HEK293 (cell line): ENCODE data around the gene GLB1L.

Experiments
- CTCF ChIA-PET: fragments of 350-600 bp; formaldehyde crosslinking; extraction: SDS; loops from one replicate; lab custom pipeline; 2021; ENCODE audit warnings: antibody characterized with exemption; lab: Yijun Ruan, JAX
- POLR2A ChIA-PET: fragments of 300-600 bp; formaldehyde crosslinking; extraction: SDS; loops from one replicate; lab custom pipeline; 2020; ENCODE audit warnings: antibody characterized with exemption, inconsistent platforms; lab: Yijun Ruan, JAX
- H3K27ac ChIP-seq: fragments of 200-500 bp; sonication (Bioruptor generic); 2 replicates; pipeline ENCODE4 v1.5.1; 2014; ENCODE audit warnings: low read depth, low read length, control low read depth, inconsistent platforms; ENCODE audit errors: extremely low read depth
- H3K36me3 ChIP-seq, 2 experiments: fragments of 200-500 bp in 1 of 2; sonication (Bioruptor generic) in 1 of 2; 1 replicate in 1 of 2; 2 replicates in 1 of 2; pipeline ENCODE4 v1.5.1; 2014 to 2017; ENCODE audit warnings: inconsistent platforms in 2 of 2, low read length in 2 of 2; ENCODE audit not compliant: control insufficient read depth in 2 of 2, insufficient read depth in 1 of 2
- H3K4me1 ChIP-seq: fragments of 200-500 bp; sonication (Bioruptor generic); 2 replicates; pipeline ENCODE4 v1.5.1; 2014; ENCODE audit warnings: mild to moderate bottlenecking, low read length, inconsistent platforms; ENCODE audit not compliant: control insufficient read depth, insufficient read depth
- H3K4me3 ChIP-seq: 2 replicates; pipeline ENCODE4 v1.5.1; 2011; ENCODE audit warnings: low read depth, mild to moderate bottlenecking, control low read depth, low read length, moderate library complexity
- H3K9me3 ChIP-seq: fragments of 200-500 bp; sonication (Bioruptor generic); 2 replicates; pipeline ENCODE4 v1.5.1; 2014; ENCODE audit warnings: low read depth, low read length, inconsistent platforms; ENCODE audit not compliant: control insufficient read depth, insufficient read depth
- BCL6B ChIP-seq: fragments of 450-650 bp; formaldehyde crosslinking; IDR thresholded peaks from 2 replicates; pipeline ENCODE4 v1.5.1; 2017; ENCODE audit warnings: missing biosample characterization, missing genetic modification characterization
- GLI2 ChIP-seq: fragments of 450-650 bp; formaldehyde crosslinking; IDR thresholded peaks from 2 replicates; pipeline ENCODE4; 2017; ENCODE audit warnings: missing biosample characterization, missing genetic modification characterization, low read depth, borderline replicate concordance
- OVOL3 ChIP-seq: fragments of 450-650 bp; formaldehyde crosslinking; IDR thresholded peaks from 2 replicates; pipeline ENCODE4 v1.5.1; 2016; ENCODE audit warnings: missing biosample characterization, missing genetic modification characterization
- PRDM1 ChIP-seq: fragments of 450-650 bp; formaldehyde crosslinking; IDR thresholded peaks from 2 replicates; pipeline ENCODE4; 2016; ENCODE audit warnings: missing biosample characterization, missing genetic modification characterization
- PRDM4 ChIP-seq: fragments of 450-650 bp; formaldehyde crosslinking; IDR thresholded peaks from 2 replicates; pipeline ENCODE4 v1.5.1; 2017; ENCODE audit warnings: missing biosample characterization, missing genetic modification characterization
- ZNF132 ChIP-seq: fragments of 450-650 bp; formaldehyde crosslinking; IDR thresholded peaks from 2 replicates; pipeline ENCODE4 v1.5.1; 2017; ENCODE audit warnings: missing biosample characterization, missing genetic modification characterization, borderline replicate concordance
- ZNF19 ChIP-seq: fragments of 450-650 bp; formaldehyde crosslinking; IDR thresholded peaks from 2 replicates; pipeline ENCODE4; 2016; ENCODE audit warnings: missing biosample characterization, missing genetic modification characterization, low read depth
- ZNF211 ChIP-seq: fragments of 450-650 bp; formaldehyde crosslinking; IDR thresholded peaks from 2 replicates; pipeline ENCODE4 v1.5.1; 2016; ENCODE audit warnings: low read depth, missing biosample characterization, missing genetic modification characterization
- ZNF302 ChIP-seq: fragments of 450-650 bp; formaldehyde crosslinking; IDR thresholded peaks from 2 replicates; pipeline ENCODE4 v1.5.1; 2016; ENCODE audit warnings: missing biosample characterization, missing genetic modification characterization, low read depth
- ZNF394 ChIP-seq: fragments of 450-650 bp; formaldehyde crosslinking; IDR thresholded peaks from 2 replicates; pipeline ENCODE4 v1.5.1; 2016; ENCODE audit warnings: missing biosample characterization, missing genetic modification characterization, mild to moderate bottlenecking, moderate library complexity, borderline replicate concordance
- ZNF48 ChIP-seq: fragments of 450-650 bp; formaldehyde crosslinking; IDR thresholded peaks from 2 replicates; pipeline ENCODE4 v1.5.1; 2016; ENCODE audit warnings: missing biosample characterization, missing genetic modification characterization
- ZNF521 ChIP-seq: fragments of 450-650 bp; formaldehyde crosslinking; IDR thresholded peaks from 2 replicates; pipeline ENCODE4 v1.5.1; 2017; ENCODE audit warnings: missing biosample characterization, mild to moderate bottlenecking, missing genetic modification characterization
- ZNF529 ChIP-seq: fragments of 450-650 bp; formaldehyde crosslinking; IDR thresholded peaks from 2 replicates; pipeline ENCODE4 v1.5.1; 2017; ENCODE audit warnings: missing genetic modification characterization, missing biosample characterization; ENCODE audit not compliant: insufficient replicate concordance
- ZNF561 ChIP-seq: fragments of 450-650 bp; IDR thresholded peaks from 2 replicates; pipeline ENCODE4 v1.5.1; 2018; ENCODE audit warnings: missing biosample characterization, missing genetic modification characterization, borderline replicate concordance
- ZNF610 ChIP-seq: fragments of 450-650 bp; formaldehyde crosslinking; IDR thresholded peaks from 2 replicates; pipeline ENCODE4 v1.5.1; 2016; ENCODE audit warnings: missing biosample characterization, missing genetic modification characterization, borderline replicate concordance
- ZNF626 ChIP-seq: fragments of 450-650 bp; sonication (Bioruptor Pico); formaldehyde crosslinking; IDR thresholded peaks from 2 replicates; pipeline ENCODE4 v1.5.1; 2018; ENCODE audit warnings: missing biosample characterization, missing genetic modification characterization, inconsistent platforms
- ZNF664 ChIP-seq: fragments of 450-650 bp; formaldehyde crosslinking; IDR thresholded peaks from 2 replicates; pipeline ENCODE4 v1.5.1; 2016; ENCODE audit warnings: missing biosample characterization, missing genetic modification characterization
- ZSCAN18 ChIP-seq: fragments of 450-650 bp; formaldehyde crosslinking; IDR thresholded peaks from 2 replicates; pipeline ENCODE4 v1.5.1; 2016; ENCODE audit warnings: missing biosample characterization, missing genetic modification characterization

Gene GLB1L

GRCh38 chr2:219284501-219285372 lies 39.5 kb upstream of the GLB1L start:
- H3K4me1 ChIP-seq = no peaks in the 10 kb centered on the region
- POLR2A ChIA-PET = no interaction called here
- no peak for TF ChIP-seq GLI2
- TF ChIP-seq ZNF48 = no peak
- no peak overlapping the region for H3K4me3 ChIP-seq
- peaks cover 0 to 64% of the 10 kb centered on the region in 2 experiments; a peak in 1 of 3 replicates for H3K36me3 ChIP-seq
- H3K27ac ChIP-seq = no peak overlapping the region
- CTCF ChIA-PET = interaction anchor here (0.6 to 15.0 kb wide), 2 partner anchors 11 to 114 kb away, joined by 3 to 297 read pairs; no protein-coding TSS in a partner anchor
- H3K9me3 ChIP-seq = no peaks in the 10 kb centered on the region

- H3K9me3 ChIP-seq = no peaks in the 10 kb centered on the region
- TF ChIP-seq ZNF302 (no peak), ZNF610 (tag by site-specific recombination) (no peak), ZNF664 (no peak), ZNF521 (tag by site-specific recombination) (no peak), PRDM1 (no peak), ZNF19 (tag by site-specific recombination) (no peak), ZNF561 (tag by site-specific recombination) (no peak), OVOL3 (tag by site-specific recombination) (no peak), ZNF626 (tag by site-specific recombination) (no peak), PRDM4 (tag by site-specific recombination) (no peak), ZNF211 (tag by site-specific recombination) (no peak)
- ChIA-PET POLR2A (no interaction called here), CTCF (interaction anchor here (1.0 to 15.0 kb wide), 2 partner anchors 13 to 124 kb away, joined by 4 to 297 read pairs; no protein-coding TSS in a partner anchor)
- peaks cover 0 to 64% of the 10 kb centered on the region in 2 experiments; a peak in 1 of 3 replicates for H3K36me3 ChIP-seq
- no peak overlapping the region for H3K27ac ChIP-seq
- H3K4me3 ChIP-seq = no peak overlapping the region
- H3K4me1 ChIP-seq = peaks cover 6% of the 10 kb centered on the region
Observed at GRCh38 chr2:219282943-219283581, 37.8 kb upstream of the GLB1L start.

GRCh38 chr2:219282375-219282774 lies 37.1 kb upstream of the GLB1L start:
- Histone ChIP-seq H3K4me3 (no peak overlapping the region), H3K4me1 (peaks cover 6% of the 10 kb centered on the region), H3K36me3 (peaks cover 0 to 64% of the 10 kb centered on the region in 2 experiments; a peak in 1 of 3 replicates), H3K9me3 (no peaks in the 10 kb centered on the region), H3K27ac (no peak overlapping the region)
- ChIA-PET POLR2A (no interaction called here), CTCF (interaction anchor here (1.0 to 15.0 kb wide), 2 partner anchors 14 to 123 kb away, joined by 4 to 297 read pairs; no protein-coding TSS in a partner anchor)
- TF ChIP-seq BCL6B (tag by site-specific recombination) (no peak), ZNF394 (tag by site-specific recombination) (no peak), ZNF610 (tag by site-specific recombination) (no peak), ZSCAN18 (tag by site-specific recombination) (no peak), ZNF529 (tag by site-specific recombination) (no peak), ZNF132 (no peak)
